Prostate gland (tissue), 2 donors: ENCODE measurements around the gene PRDX2. TPM values are rescaled to one million over a fixed set of nuclear protein-coding genes. Genes with fewer than 3 reads are reported as not detected.

Experiments used
- DNase-seq: peaks from one replicate; pipeline ENCODE4 v3.0.0-alpha.2; 2019; ENCODE audit warnings: low spot score
- H3K27ac ChIP-seq, 2 donors: fragments of 200-600 bp; sonication (generic); 2 replicates each; pipeline ENCODE4 v1.5.1; 2017 to 2019
- H3K27me3 ChIP-seq: fragments of 200-600 bp; sonication (generic); replicated peaks from 2 replicates; pipeline ENCODE4 v1.5.1; 2019; ENCODE audit not compliant: insufficient read depth
- H3K36me3 ChIP-seq, 2 donors: fragments of 200-600 bp; sonication (generic); 1 replicate in 1 of 2; 2 replicates in 1 of 2; pipeline versions ENCODE4 v1.5.1 to v1.8.1; 2017 to 2019
- H3K4me1 ChIP-seq: fragments of 200-600 bp; sonication (generic); replicated peaks from 2 replicates; pipeline ENCODE4 v1.5.1; 2019
- H3K4me3 ChIP-seq, 2 donors: fragments of 200-600 bp; sonication (generic); 2 replicates each; pipeline ENCODE4 v1.5.1; 2017 to 2019
- H3K9me3 ChIP-seq: fragments of 200-600 bp; sonication (generic); 2 replicates; pipeline ENCODE4 v1.5.1; 2017
- POLR2A ChIP-seq: fragments of 450-650 bp; IDR thresholded peaks from one replicate; pipeline ENCODE4 v1.6.1; 2016; ENCODE audit warnings: antibody characterized with exemption, mild to moderate bottlenecking
- POLR2AphosphoS5 ChIP-seq: sonication (generic); formaldehyde crosslinking; IDR thresholded peaks from one replicate; pipeline ENCODE4 v1.6.1; 2017; ENCODE audit warnings: antibody characterized with exemption
- WGBS: methylation state at CpG from one replicate; pipeline ENCODE4 v1.1.5; 2018; 5-methylcytosine and 5-hydroxymethylcytosine counted together
- intact Hi-C: fragments of 100-400 bp; cut with DNase I; formaldehyde crosslinking; loops from one replicate; pipeline ENCODE4 v1.14.2; 2022
- total RNA-seq, 2 donors: library from RNA; depleted of rRNA; stranded (reverse); fragments of >200 nt; gene quantifications; one replicate each; pipeline ENCODE4 v1.1.0, GENCODE V29; 2016
- TF ChIP-seq, protein P1 (sequence below), 4 experiments: fragments of 200-600 bp in 2 of 4; fragments of 450-650 bp in 2 of 4; sonication (generic) in 2 of 4; IDR thresholded peaks; 1 replicate in 3 of 4; 2 replicates in 1 of 4; pipeline ENCODE4 v1.5.1; 2016 to 2019; ENCODE audit warnings: antibody characterized with exemption in 4 of 4, mild to moderate bottlenecking in 2 of 4, moderate library complexity in 2 of 4

PRDX2 gene
- total RNA-seq, 2 donors from 2014 or later, result 256 to 548 TPM

DNA sequence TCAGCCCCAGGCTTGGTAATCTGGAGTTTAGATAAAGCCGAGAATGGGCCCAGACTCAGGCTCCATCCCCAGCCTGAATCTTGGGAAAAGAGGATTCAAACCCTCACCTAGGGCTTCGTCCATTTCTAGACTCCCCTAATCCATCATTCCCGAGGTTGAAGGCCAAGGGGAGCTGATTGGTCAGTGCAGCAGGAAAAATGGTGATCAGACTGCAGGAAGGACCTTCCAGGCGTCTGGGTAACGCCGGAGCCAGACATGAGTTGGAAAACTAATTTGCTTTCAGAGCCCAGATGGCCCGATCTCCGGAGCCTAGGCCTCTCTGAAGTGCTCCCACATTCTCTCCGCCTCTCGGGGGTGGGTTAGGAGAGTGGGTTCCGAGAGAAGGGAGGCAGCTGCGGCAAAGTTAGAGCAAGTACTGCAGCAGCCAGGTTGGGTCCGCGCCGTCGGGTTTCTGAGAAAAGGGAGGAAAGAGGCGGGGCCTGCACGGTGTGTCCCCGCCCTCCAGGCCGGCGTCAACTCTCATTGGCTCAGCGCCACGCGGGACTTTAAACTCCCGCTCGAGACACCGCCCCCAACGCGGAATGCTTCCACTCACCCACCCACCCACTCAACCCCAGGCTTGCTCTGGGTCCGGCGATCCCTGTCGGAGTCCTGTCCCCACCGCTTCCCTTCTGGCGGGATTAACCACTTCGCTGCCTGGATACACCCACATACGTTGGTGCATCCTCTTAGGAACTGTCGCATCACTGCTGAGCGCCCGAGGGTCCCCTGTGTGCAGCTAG is 33.6 kb upstream of the PRDX2 start:
- Histone ChIP-seq H3K27ac (no peak overlapping the region), H3K36me3 (no peaks in the 10 kb centered on the region), H3K9me3 (no peaks in the 10 kb centered on the region), H3K27me3 (peaks cover 24% of the 10 kb centered on the region), H3K4me3 (no peak overlapping the region), H3K4me1 (peaks cover 6% of the 10 kb centered on the region)
- 8% methylated on average over 38 of the region's 39 CpGs for WGBS
- TF ChIP-seq POLR2A (no peak), POLR2AphosphoS5 (no peak)
- TF ChIP-seq, protein P1, sequence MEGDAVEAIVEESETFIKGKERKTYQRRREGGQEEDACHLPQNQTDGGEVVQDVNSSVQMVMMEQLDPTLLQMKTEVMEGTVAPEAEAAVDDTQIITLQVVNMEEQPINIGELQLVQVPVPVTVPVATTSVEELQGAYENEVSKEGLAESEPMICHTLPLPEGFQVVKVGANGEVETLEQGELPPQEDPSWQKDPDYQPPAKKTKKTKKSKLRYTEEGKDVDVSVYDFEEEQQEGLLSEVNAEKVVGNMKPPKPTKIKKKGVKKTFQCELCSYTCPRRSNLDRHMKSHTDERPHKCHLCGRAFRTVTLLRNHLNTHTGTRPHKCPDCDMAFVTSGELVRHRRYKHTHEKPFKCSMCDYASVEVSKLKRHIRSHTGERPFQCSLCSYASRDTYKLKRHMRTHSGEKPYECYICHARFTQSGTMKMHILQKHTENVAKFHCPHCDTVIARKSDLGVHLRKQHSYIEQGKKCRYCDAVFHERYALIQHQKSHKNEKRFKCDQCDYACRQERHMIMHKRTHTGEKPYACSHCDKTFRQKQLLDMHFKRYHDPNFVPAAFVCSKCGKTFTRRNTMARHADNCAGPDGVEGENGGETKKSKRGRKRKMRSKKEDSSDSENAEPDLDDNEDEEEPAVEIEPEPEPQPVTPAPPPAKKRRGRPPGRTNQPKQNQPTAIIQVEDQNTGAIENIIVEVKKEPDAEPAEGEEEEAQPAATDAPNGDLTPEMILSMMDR (IDR thresholded peaks at IDR 0.05), result no peak
- DNase-seq, result no peak
- intact Hi-C loops, result no loop called here

- intact Hi-C loops, result no loop called here
- no peak for DNase-seq
- Histone ChIP-seq H3K27ac (no peak within 1 kb of the TSS), H3K27me3 (peaks cover 28% of the 10 kb centered on the region), H3K4me3 (peak within 1 kb of the TSS; percentile 17 to 36), H3K36me3 (no peaks in the 10 kb centered on the region), H3K9me3 (no peaks in the 10 kb centered on the region), H3K4me1 (peaks cover 6% of the 10 kb centered on the region)
- 5% methylated on average over 20 of the region's 20 CpGs for WGBS
- TF ChIP-seq POLR2AphosphoS5 (no peak), POLR2A (no peak)
- TF ChIP-seq, protein P1 (IDR thresholded peaks at IDR 0.05), result no peak
Observed at GRCh38 chr19:12834566-12834943, 33.0 kb upstream of the PRDX2 start, which contains the start of gene RTBDN. TSS of gene RTBDN (minus strand) at chr19:12834579. CDS start at chr19:12829979, 4,600 bp downstream.

GRCh38 chr19:12833738-12834565 is 32.4 kb upstream of the PRDX2 start:
- under 1% methylated on average over 66 of the region's 87 CpGs for WGBS

GRCh38 chr19:12833418-12833737 is 31.8 kb upstream of the PRDX2 start:
- Histone ChIP-seq H3K36me3 (no peaks in the 10 kb centered on the region), H3K4me3 (peak overlapping the region in 1 of 2 donors; percentile 36), H3K27ac (no peak overlapping the region), H3K27me3 (peaks cover 23% of the 10 kb centered on the region), H3K4me1 (peaks cover 6% of the 10 kb centered on the region), H3K9me3 (no peaks in the 10 kb centered on the region)
- no peak for DNase-seq
- TF ChIP-seq POLR2AphosphoS5 (no peak), POLR2A (no peak)
- TF ChIP-seq, protein P1 (IDR thresholded peaks at IDR 0.05), result no peak
- intact Hi-C loops, result no loop called here
- WGBS, result 1% methylated on average over 5 of the region's 5 CpGs

More at GRCh38 chr19:12833738-12834565, 32.4 kb upstream of the PRDX2 start:
- H3K4me3 ChIP-seq, result peak overlapping the region; percentile 17 to 36
- H3K27me3 ChIP-seq, result peaks cover 27% of the 10 kb centered on the region
- H3K9me3 ChIP-seq, result no peaks in the 10 kb centered on the region
- H3K27ac ChIP-seq, result no peak overlapping the region
- no peak for DNase-seq
- peaks cover 6% of the 10 kb centered on the region for H3K4me1 ChIP-seq
- H3K36me3 ChIP-seq, result no peaks in the 10 kb centered on the region
- TF ChIP-seq, protein P1 (IDR thresholded peaks at IDR 0.05), result no peak
- no peak for TF ChIP-seq POLR2AphosphoS5
- TF ChIP-seq POLR2A, result no peak
- intact Hi-C loops, result no loop called here
